Measurements from ENCODE around the gene PTRH2. TPM values are rescaled to one million over a fixed set of nuclear protein-coding genes. Genes with fewer than 3 reads are reported as not detected.

Gene PTRH2
- total and polyA plus RNA-seq, 2 of the 8 experiments (the other 6 are each of a cell fraction or from before 2014, with no cell fraction given): 39.4 to 43.2 TPM

- TF ChIP-seq EP300 (IDR thresholded peaks at IDR 0.05; ENCODE audit: borderline replicate concordance in 1 of 2, low read depth in 2 of 2, low read length in 2 of 2) (no peak), JUND (IDR thresholded peaks at IDR 0.05; ENCODE audit: low read length) (no peak), EZH2 (IDR thresholded peaks at IDR 0.05; ENCODE audit: low read depth, low read length, severe bottlenecking) (no peak), E2F6 (IDR thresholded peaks at IDR 0.05) (no peak), CTBP2 (IDR thresholded peaks at IDR 0.05; ENCODE audit: borderline replicate concordance, insufficient read depth, insufficient read length, low read length) (no peak), ASH2L (IDR thresholded peaks at IDR 0.05; ENCODE audit: low read length) (no peak), POLR2A (IDR thresholded peaks at IDR 0.05; ENCODE audit: control extremely low read depth in 1 of 2, low read depth in 2 of 2, low read length in 2 of 2) (no peak)
Measured at GRCh38 chr17:59650642-59651041, 56.6 kb downstream of the PTRH2 start (continued).

Data from H1 (cell line).